ENCODE results near the gene KCNK17.

- no peak for TF ChIP-seq MAX (IDR thresholded peaks at IDR 0.05; ENCODE audit: low read depth, low read length)
- no peak for TF ChIP-seq CTCF (IDR thresholded peaks at IDR 0.05; ENCODE audit: low read depth, low read length)
- no peak for TF ChIP-seq POLR2A (IDR thresholded peaks at IDR 0.05; ENCODE audit: extremely low read depth, insufficient read length)
- no peak for TF ChIP-seq MYC (IDR thresholded peaks at IDR 0.05; ENCODE audit: low read depth, low read length)
Observed at GRCh38 chr6:39333644-39334438, 19.6 kb upstream of the KCNK17 start.

All from NB4 (cell line).